AG20443 (cell line): ENCODE data around the gene PLXND1.

Source experiments
- DNase-seq: peaks from one replicate; pipeline ENCODE4 v3.0.0; 2012; ENCODE audit warnings: low spot score, mixed read lengths

The PLXND1 gene

GRCh38 chr3:129561619-129562248 is 44.7 kb downstream of the PLXND1 start:
- DNase-seq = no peak

DNA sequence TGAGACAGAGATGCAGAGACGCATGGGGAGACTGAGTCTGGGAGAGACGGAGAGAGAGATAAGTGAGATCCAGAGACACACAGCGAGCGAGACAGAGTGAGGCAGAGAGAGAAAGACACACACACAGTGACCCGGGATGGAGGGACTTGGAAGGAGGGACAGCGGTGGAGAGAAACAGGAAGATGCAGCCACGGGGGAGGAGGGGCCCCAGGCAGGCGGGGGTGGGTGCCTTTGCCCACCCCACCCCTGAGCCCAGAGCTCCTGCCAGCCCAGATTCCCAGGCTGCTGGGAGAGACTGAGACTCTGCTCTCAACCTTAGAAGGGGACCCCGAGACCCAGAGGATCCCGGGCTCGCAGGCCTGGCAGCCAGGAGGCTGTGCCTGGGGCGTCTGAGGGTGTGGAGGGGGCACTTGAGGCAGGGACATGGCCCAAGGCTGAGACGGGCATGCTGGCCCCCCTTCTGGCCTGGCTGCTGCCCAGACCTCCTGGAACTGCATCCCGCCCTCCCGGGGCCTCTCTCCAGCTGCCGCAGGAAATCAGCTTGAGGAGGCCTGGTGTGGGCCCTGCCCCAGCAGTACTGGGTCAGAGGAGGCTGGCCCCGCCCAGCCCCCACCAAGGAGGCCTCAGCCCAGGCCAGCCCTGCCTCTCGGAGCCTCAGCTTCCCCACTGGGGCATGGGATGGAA is 45.4 kb downstream of the PLXND1 start:
- DNase-seq = peak; percentile 96

DNA sequence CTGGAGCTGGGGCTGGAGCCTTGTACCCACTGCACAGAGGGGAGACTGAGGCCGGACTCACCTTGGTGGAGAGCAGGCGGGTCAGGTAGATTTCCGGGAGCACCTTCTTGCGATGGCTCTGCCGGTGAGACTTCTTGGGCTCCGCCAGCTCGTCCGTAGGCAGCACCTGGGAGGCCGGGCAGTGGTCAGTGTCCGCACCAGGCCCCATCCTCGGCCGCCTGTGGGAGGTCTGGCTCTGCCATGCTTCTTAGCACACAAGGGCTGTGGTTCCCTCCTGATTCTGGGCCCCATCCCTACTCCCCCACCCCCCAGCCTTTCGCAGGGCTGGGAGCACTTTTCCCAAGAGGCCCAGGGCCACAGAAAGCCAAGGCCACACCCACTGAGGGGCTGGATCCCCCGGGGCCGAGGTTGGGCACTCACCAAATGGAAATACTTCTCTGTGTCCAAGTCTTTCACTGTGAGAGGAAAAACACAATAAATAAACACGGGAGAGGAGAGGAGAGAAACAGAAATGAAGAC is 46.1 kb downstream of the PLXND1 start:
- DNase-seq = peak; percentile 59

DNA sequence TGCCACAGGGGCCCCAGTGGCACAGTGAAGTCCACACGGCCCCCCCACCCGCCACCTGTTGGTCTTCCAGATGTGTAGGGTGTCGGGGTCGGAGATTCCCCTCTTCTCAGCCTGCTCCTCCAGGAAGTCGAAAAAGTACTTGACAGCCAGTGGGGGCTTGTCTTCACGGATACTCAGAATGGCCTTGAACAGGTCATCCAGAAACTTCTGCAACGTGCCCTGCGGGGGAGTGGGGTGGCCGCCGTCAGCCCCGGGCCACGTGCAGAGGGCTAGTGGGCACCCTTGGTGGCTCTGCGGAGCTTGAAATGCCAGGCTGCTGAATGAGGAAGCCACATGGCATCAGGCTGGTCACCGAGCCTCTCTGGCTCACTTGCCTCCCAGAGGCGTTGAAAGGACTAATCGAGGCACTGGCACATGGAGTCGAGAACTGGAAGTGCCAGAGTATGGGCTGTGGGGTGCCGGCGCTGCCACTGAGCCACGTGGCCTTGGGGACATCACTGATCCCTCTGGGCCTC is 46.9 kb downstream of the PLXND1 start:
- no peak for DNase-seq

DNA sequence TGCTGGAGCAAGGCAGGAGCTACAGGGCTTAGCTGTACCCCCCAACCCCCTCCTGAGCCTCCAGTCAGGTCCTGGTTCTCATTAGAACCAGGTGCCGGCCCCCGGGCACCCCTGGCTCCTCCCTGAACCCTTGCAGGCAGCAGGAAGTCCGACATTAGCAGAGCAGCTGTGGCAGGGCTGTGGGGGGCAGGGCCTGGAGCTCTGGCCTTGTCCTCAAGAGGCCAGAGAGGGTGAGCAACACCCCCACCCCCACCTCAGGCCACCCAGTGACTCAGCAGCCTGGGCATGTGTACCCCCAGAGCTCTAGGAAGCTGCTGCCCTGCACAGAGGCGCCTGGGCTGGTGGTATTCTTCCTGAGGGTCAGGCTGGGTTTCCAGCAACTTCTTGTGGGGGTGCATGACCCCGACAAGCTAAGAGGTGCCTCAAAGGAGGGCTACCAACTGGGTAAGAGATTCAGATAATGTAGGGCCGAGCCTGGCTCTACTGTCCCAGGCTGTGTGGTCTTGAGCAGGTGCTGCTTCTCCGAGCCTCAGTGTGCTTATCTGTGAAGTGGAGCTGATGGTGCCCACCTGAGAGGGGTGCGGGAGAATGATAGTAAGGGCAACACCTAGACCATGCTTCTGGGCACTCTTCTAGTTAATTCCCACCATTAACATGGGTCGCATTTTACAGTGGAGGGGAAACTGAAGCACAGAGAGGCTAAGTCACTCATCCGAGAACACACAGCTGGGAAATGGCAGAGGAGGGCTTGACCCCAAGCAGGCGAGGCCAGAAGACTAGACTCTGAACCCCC is 47.5 kb downstream of the PLXND1 start:
- peak; percentile 77 for DNase-seq

DNA sequence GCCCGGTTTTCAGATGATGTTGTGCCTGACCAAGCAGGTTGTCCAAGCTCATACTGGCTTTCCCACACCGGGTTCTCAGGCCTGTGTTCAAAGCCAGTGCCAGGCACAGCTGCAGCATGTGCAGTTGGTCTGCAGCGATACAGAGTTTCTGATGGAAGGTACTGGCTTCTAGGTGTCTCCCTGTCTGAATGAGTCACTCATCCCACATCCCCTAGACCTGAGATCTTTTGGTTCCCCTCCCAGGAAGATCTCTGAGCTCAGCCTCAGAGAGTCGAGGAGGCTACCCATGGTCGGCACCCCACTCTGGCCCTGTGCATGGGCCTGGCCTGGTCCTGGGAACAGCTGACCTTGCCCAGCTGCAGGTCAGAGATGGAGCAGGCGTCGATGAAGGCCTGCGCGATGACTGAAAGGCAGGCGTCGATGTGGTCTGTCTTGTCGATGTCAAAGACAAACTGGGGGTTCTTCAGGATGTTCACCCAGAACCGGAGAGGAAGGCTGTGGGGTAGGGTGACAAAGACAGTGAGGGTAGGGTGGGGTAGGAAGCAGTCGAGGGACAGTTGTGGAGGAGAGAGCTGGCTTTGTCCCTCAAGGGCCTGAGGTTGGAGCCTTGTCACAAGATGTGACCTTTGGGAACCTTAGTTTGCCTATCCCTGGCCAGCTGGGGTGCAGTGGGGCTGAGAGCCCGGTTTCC is 48.2 kb downstream of the PLXND1 start:
- DNase-seq = no peak

- DNase-seq = peak; percentile 72
Measured at GRCh38 chr3:129557548-129557894, 49.0 kb downstream of the PLXND1 start.

DNA sequence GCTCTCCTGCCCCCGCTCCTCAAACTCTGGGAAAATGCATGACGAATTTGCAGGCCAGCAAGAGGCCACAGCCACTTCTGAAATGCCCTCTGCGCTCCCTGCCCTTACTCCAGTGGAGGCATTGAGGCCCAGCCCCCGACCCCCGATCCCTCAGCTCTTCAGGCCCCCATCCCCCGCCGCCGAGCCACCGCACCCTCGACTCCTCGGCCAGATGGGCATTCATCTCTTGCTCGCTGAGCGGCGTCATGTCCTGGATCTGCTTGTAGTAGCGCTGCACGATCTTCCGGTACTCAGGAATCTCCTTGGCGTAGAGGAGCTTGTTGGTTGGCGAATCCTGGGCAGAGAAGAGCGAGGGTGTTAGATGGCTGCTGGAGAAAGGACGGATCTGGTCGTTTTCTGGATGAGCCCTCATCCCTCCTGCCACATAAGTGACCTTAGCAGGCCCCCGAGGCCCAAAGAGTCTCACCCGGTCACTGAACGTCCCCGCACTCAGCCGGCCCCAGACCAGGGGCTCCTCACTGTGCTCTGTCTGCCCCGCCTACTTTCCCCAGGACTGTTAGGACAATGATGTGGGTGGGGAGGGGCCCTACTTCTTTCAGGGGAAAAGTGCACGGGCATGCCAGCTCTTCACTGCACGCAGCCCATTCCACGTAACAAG is 49.5 kb downstream of the PLXND1 start:
- no peak for DNase-seq

DNA sequence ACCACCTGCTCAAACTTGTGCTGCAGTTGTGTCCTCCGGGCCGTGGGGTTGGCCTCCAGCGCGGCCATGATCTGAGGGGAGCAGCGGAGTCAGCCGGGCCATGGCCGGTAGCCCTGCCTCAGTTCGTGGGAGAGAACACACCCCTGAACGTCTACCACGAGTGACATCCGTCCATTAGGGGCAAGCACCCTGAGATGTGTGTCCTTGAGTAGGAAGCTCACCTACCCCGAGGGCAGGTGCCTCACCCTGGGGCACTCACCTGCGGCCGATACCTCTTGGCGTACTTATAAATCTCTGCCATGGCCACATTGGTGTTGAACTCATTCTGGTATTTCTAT is 50.1 kb downstream of the PLXND1 start:
- DNase-seq = no peak

DNA sequence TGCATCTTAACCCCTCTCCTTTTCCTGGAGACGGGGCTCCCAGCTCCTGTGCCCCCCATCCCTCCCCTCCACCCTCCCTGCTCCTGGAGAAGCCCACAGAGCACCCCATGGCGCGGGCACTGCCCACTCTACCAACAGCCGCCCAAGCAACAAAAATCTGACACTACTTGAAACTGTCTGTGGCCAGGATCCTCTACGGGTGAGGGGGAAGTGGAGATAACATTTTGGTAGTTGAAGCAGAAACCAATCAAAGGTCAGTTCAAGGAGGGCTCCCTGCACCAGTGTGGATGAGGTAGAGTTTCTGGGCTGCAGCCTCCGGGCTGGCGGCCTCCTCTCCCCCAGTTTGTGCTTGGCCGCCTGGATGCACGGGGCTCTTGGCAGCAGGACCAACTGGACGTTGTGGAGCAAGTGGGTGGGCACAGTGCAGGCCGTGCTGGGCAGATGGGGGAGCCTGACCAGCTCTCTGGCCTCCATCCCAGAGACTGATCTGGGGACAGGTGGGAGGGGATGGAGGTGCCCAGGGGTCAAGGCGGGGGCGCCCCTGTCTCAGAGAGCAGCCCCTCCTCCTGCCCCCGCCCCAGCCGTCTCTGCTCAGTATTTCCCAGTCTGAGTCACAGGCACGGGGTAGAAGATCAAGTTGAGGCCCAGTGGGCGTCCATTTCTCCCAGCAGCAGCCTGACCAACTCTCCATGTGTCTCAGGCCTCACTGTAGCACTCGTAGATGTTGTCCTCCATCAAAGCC is 50.7 kb downstream of the PLXND1 start:
- DNase-seq = no peak

DNA sequence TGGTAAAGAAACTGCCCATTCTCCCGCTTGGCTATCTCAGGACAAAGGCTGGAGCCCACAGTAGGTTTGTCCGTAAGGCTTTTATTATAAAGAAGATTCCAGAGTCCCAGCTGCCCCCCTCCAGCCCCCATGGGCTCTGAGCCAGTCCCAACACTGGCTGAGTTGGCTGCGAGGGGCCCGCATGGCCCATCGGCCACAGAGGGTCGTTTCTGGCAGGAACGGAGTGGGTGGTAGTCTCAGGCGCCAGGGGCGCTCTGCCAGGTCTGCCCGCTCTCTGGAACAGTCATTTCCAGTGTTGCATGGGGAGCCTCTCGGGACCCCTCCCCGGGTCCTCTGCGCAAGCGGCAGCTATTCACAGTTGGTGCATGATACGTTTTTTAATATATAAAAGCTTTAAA is 51.3 kb downstream of the PLXND1 start:
- no peak for DNase-seq

- no peak for DNase-seq
Measured at GRCh38 chr3:129554356-129555152, 51.9 kb downstream of the PLXND1 start.

DNA sequence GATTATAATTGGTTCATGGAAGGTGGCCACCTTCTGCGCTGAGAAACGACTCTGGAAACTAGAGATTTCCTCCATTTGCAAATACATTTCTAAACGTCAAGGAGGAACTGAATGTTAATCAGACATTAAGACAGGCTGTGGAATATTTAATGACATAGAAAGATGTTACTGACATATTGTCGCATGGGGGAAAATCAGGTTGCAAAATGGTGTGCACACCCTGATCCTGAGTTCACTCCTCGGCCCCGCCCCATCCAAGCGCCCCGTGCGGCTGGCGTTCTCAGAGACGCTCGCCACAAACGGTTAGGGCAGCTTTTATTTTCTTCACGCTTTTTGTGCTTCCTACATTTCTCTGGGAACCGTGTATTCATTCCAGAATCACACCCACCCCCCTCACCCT is 52.8 kb downstream of the PLXND1 start:
- no peak for DNase-seq

- no peak for DNase-seq
Measured at GRCh38 chr3:129553171-129553570, 53.3 kb downstream of the PLXND1 start.

DNA sequence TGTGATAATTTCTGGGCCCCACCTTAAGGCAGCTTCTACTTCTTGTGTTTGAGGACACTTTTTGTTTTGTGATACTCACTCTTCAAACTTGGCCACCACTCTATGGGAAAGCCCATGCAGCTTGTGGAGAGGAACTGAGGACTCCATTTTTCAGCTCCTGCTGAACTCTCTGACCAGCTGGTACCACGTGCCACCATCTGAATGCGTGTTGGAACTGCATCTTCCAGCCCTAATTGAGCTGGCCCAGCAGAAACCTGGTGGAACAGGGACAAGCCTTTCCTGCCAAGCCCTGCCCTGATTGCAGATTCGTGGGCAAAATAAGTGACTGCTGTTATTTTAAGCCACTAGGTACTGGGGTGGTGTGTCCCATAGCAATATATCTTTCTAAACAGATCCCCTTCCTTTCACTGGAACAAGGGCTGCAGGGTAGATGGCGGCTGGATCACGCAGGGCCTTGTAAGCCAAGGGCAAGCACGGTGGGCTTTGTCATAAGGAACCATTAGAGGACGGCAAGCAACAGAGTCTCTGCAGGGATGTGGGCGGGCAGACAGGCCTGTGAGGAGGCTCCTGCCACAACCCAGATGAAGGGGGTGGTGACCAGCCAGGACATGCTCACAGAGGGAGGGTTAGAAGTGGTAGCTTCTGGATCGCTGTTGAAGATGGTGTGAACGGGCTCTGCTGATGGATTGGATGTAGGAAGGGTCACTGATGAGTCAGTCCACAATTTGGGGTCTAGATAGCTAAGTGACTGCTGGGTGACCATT is 54.0 kb downstream of the PLXND1 start:
- no peak for DNase-seq

DNA sequence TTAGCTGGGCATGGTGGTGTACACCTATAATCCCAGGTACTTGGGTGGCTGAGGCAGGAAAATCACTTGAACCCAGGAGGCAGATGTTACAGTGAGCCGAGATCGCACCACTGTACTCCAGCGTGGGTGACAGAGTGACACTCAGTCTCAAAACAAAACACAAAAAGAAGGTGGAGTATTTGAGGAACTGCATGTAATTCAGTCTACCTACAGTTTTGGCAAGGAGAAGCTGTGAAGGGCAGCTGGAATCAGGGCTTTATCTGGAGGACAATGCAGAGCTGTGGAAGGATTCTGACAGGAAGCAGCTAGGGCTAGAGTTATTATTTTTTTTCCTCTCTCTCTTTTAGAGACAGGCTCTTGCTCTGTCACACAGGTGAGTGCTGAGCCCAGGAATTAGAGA is 56.7 kb downstream of the PLXND1 start:
- no peak for DNase-seq

DNA sequence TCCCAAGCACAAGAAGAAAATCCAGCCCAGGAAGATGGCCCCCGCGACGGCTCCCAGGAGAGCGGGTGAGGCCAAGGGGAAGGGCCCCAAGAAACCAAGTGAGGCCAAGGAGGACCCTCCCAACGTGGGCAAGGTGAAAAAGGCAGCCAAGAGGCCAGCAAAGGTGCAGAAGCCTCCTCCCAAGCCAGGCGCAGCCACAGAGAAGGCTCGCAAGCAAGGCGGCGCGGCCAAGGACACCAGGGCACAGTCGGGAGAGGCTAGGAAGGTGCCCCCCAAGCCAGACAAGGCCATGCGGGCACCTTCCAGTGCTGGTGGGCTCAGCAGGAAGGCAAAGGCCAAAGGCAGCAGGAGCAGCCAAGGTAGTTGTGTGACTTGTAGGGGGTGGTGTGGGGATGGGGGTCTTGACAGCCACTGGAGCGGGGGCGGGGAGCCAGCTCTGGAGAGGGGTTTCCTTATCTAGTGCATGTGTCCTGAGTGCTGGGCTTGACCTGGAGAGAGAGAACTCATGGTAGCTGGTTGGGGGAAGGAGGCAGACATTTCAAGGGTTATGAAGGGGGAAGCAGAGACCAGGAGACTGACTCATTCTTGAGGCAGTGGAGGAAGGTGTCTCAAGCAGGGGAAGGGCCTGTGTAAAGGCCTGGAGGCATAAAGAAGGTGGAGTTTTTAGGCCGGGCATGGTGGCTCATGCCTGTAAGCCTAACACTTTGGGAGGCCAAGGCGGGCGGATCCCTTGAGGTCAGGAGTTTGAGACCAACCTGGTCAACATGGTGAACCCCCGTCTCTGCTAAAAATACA is 57.3 kb downstream of the PLXND1 start:
- DNase-seq = peak; percentile 65

GRCh38 chr3:129548104-129548965 is 58.1 kb downstream of the PLXND1 start:
- DNase-seq = no peak
